ENCODE measurements around the gene PANX2.

PANX2 gene

DNA sequence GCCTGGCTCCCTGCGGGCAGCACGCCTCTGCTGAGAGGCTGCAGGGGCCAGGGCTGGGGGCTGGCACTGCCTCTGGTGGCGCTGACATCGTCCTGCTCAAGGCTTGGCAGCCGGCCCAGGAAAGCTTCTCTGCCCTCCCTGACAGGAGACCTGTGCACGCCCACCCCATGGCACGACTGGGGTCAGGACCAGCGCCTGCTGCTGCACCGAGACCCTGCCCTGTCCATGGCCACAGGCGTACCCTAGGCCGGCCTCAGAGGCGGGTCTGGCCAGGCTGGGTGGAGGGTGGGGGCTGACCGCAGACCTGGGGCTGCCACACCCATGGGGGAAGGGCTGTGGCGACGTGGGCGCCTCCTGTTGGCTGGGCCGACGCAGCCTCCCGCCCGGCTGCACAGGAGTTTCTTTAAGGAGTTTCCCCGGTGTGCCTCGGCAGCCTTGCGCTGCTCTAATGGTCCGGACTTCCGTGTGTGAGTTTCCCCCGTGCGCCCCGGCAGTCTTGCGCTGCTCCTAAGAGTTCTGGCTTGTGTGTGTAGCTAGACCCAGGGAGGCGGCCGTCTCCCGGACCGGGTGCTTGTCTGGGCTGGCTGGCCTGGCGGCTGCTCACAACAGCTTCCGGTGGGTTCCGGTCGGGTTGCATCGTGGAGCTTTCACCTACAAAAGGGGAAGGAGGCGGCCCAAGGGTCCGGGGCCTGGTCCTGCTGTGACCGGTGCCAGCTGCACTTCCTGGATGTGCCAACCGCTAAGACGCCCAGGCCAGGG lies 19.8 kb downstream of the PANX2 start:
- Mint-ChIP-seq H3K4me1 (peaks cover 55% of the 10 kb centered on the region), H3K9me3 (no peaks in the 10 kb centered on the region), H3K27ac (peak overlapping the region; percentile 98), H3K27me3 (peaks cover 3% of the 10 kb centered on the region), H3K36me3 (peaks cover 27% of the 10 kb centered on the region), H3K4me3 (peak overlapping the region; percentile 80)
- CTCF ChIA-PET = interaction anchor here (1.3 to 1.9 kb wide), 2 partner anchors 18 to 282 kb away, joined by 3 to 6 read pairs; no protein-coding TSS in a partner anchor
- peak; percentile 89 for DNase-seq

DNA sequence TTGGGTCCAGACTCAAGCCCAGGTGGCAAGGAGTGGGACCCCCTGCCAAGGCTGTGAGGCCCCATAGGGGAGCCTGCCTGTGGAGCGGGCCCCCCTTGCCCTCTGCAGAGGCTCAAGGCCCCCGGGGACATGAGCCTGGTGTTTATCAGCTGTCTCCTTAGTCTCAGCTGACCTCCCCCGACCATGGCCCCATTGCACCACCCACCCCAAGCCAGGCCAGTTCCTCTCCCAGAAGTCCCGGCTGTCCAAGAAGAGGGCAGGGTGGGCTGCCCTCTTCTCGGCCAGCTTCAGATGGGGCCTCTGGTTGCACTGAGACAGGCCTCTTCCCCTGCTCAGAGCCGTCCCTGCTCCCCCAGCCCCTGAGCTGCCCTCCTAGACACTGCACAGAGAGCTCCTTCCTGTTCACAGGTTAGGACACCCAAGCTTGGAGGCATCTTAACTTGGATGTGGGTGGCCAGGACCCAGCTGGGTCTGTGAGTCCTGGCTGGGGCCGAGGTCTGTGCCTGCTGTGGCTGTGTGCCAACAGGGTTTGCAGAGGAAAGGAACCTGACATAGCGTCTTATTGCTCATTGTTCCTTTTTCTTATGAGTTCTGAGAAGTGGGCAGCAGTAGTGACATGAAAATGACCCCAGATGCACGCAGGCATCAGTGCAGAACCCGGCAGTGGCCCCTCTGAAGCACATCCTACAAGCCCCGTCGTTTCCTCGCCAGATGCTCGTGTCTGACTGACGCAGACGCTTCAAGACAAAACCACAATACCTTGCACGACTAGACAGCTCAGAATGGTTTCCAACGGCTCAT lies 20.6 kb downstream of the PANX2 start:
- Mint-ChIP-seq H3K4me3 (peak overlapping the region; percentile 80), H3K4me1 (peaks cover 53% of the 10 kb centered on the region), H3K27me3 (no peaks in the 10 kb centered on the region), H3K27ac (peak overlapping the region; percentile 98), H3K9me3 (no peaks in the 10 kb centered on the region), H3K36me3 (peaks cover 27% of the 10 kb centered on the region)
- DNase-seq = peak; percentile 85
- CTCF ChIA-PET = interaction anchor here (0.7 to 1.9 kb wide), 3 partner anchors 17 to 282 kb away, joined by 3 to 6 read pairs (median 3); no protein-coding TSS in a partner anchor

DNA sequence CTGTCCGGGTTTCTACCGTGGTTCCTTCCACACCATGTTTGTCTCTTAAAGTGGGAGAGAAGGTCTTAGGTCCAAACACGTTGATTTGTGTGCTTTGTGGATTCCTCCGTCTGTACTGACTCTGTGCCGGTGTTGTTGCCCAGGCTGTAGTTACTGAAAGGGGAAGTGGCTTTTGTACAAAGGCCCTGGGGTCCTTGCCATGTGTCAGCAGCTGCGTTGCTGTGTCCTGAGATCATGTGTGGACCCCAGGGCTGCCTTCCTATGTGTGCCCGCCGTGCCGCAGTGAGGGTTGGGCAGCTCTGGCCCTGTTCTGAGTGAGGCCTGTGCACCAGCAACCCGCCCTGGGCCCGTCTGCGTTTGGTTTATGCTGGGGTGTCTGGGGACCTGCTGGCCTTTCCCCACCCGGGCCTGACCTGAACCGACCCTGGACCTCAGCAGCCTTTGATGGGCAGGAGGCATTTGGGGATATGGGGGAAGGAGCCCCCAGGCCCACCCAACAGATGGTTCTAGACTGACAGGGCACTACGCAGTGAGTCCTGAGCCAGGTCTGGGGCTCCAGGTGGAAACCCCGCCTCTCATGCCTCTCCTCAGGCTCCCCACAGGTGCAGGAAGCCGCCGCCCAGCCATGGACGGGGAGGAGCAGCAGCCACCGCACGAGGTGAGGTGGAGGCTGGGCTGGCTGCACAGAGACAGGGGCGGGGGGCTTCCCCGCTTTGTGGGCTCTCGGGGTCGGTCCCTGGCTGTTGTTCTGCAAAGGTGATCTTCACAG lies 22.1 kb downstream of the PANX2 start:
- Mint-ChIP-seq H3K36me3 (peaks cover 21% of the 10 kb centered on the region), H3K27ac (peak overlapping the region; percentile 98)
- CTCF ChIA-PET = no interaction called here

DNA sequence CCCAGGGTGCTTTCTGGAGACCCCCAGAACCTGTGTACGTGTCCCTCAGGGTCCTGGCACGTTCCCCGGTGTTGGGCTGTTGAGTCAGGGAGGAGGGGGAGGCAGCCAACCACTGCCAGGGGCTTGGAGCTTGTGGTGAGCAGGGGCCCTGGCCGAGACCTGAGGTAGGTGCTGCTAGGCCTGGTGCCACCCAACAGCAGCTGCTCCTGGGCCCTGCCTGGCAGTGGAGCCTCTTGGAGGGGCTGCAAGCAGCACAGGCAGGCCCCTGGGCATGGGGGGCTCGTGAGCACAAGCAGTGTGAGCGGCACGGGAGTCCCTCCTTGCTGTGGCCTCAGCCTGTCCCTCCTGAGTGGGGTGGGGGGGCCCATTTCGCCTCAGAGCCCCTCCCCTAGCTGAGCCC lies 23.1 kb downstream of the PANX2 start:
- H3K27ac Mint-ChIP-seq = no peak overlapping the region
- H3K4me1 Mint-ChIP-seq = peaks cover 38% of the 10 kb centered on the region
- no peak for DNase-seq
- no peaks in the 10 kb centered on the region for H3K27me3 Mint-ChIP-seq
- H3K4me3 Mint-ChIP-seq = no peak overlapping the region
- CTCF ChIA-PET = no interaction called here
- H3K36me3 Mint-ChIP-seq = peaks cover 21% of the 10 kb centered on the region
- H3K9me3 Mint-ChIP-seq = no peaks in the 10 kb centered on the region

More for the DNA sequence above, 22.1 kb downstream of the PANX2 start:
- peak; percentile 75 for DNase-seq
- Mint-ChIP-seq H3K4me1 (peaks cover 45% of the 10 kb centered on the region), H3K4me3 (peak overlapping the region; percentile 80), H3K9me3 (no peaks in the 10 kb centered on the region), H3K27me3 (no peaks in the 10 kb centered on the region)

DNA sequence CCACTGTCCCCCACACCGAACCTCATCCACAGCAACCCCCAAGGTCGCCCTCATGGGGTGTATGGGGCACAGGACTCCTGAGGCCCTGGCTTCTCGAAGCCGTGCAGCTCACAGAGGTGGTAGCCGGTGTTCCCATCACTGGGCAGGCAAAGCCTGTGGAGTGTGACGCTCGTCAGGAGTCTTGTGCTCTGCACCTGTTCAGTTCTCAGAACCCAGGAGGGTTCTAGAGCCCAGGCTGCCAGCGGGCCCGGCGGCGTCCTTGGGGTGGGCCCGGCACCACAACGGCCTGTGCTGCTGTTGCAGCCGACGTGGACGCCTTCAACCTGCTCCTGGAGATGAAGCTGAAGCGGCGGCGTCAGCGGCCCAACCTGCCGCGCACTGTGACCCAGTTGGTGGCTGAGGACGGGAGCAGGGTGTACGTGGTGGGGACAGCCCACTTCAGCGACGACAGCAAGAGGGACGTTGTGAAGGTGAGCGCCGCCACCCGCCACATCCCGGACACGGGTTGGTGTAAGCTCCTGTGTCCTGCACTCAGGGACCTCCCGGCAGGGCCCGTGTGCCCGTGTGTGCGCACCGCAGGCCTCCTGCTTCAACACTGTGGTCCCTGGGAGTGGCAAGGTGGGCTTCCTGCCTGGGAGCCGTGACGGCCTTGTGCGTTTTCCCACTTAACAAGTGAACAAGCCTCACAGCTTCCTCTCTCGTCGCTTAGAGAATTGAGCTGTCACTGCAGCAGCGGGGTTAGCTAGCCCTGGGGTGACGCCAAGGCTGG lies 23.7 kb downstream of the PANX2 start:
- H3K27ac Mint-ChIP-seq = no peak overlapping the region
- no peaks in the 10 kb centered on the region for H3K9me3 Mint-ChIP-seq
- peaks cover 32% of the 10 kb centered on the region for H3K4me1 Mint-ChIP-seq
- no peaks in the 10 kb centered on the region for H3K27me3 Mint-ChIP-seq
- no peak overlapping the region for H3K4me3 Mint-ChIP-seq
- peaks cover 21% of the 10 kb centered on the region for H3K36me3 Mint-ChIP-seq
- no peak for DNase-seq
- CTCF ChIA-PET = interaction anchor here (1.0 kb wide), 1 partner anchor 14 kb away, joined by 4 read pairs; no protein-coding TSS in a partner anchor

DNA sequence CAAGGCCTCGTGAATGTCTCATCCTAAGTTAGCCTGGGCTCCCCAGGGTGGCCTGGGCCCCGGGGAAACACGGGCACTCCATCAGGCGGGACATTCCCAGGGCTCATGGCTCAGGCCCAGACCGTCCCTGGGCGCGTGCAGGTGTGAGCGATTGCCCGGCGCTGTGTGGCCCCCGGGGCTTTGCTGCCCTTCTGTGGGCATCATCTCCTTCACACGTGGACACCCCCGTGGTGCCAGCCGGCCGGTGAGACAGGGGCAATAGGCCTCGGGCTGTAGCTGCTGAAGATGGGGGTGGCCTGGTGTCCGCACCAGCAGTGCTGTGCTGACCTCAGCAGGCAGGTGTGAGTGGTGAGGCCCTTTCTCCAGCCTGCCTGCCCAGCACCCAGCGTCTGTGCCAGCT lies 25.7 kb downstream of the PANX2 start:
- Mint-ChIP-seq H3K27ac (peak overlapping the region; percentile 28), H3K27me3 (no peaks in the 10 kb centered on the region), H3K9me3 (no peaks in the 10 kb centered on the region), H3K4me1 (peaks cover 25% of the 10 kb centered on the region), H3K36me3 (peaks cover 21% of the 10 kb centered on the region), H3K4me3 (no peak overlapping the region)
- no peak for DNase-seq
- CTCF ChIA-PET = interaction anchor here (0.8 kb wide), 1 partner anchor 9 kb away, joined by 3 read pairs; no protein-coding TSS in a partner anchor

DNA sequence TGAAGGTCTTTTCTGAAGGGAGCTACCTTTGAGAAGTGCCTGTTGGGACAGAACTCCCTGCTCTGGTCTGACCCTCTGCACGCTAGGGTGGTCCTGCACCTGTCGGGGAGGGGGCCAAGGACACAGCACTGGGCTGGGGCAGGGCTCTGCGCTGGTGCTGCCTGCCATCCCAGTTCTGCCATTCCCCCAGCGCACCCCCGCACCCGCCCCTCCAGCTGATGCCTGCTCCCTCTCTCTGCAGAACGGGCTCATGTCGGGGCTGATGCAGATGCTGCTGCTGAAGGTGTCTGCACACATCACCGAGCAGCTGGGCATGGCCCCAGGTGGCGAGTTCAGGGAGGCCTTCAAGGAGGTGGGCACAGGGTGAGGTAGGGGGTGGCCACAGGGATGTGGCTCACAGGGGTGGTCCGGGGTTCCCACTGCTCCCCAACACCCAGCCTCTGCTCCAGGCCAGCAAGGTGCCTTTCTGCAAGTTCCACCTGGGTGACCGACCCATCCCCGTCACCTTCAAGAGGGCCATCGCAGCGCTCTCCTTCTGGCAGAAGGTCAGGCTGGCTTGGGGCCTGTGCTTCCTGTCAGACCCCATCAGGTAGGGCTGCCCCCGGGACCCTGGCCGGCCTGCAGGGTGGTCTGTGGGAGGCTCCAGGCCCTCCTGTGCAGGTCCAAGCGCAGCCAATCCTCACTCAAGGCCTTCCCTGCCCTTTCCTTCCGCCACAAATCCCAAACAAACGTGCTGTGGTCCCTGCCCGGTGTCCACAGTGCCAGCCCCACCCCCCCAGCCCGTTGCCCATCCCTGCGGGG lies 26.7 kb downstream of the PANX2 start:
- CTCF ChIA-PET = interaction anchor here (0.8 kb wide), 1 partner anchor 10 kb away, joined by 3 read pairs; no protein-coding TSS in a partner anchor
- DNase-seq = no peak
- Mint-ChIP-seq H3K36me3 (peaks cover 17% of the 10 kb centered on the region), H3K9me3 (no peaks in the 10 kb centered on the region), H3K4me3 (no peak overlapping the region), H3K27me3 (no peaks in the 10 kb centered on the region), H3K4me1 (peaks cover 20% of the 10 kb centered on the region), H3K27ac (peak overlapping the region; percentile 28)

DNA sequence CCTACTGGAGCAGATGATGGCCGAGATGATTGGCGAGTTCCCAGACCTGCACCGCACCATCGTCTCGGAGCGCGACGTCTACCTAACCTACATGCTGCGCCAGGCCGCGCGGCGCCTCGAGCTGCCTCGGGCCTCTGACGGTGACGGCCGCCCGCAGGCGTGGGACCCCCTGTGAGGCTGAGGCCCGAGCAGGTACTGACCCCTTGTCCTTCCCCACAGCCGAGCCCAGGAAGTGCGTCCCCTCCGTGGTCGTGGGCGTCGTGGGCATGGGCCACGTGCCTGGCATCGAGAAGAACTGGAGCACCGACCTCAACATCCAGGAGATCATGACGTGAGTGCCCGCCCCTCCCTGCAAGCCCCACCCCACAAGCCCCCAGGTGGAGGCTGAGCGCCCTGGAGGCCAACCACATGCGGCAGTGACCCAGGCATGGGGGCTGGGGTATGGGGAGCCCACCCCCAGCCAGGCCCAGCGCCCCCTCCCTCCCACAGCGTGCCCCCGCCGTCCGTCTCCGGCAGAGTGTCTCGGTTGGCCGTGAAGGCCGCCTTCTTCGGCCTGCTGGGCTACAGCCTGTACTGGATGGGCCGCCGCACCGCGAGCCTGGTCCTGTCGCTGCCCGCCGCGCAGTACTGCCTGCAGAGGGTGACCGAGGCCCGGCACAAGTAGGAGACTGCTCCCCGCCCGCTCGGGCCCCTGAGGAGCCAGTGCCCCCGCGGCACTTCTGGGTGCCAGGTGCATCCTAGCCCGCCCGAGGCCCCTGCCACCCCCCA lies 27.5 kb downstream of the PANX2 start:
- CTCF ChIA-PET = no interaction called here
- Mint-ChIP-seq H3K36me3 (peaks cover 13% of the 10 kb centered on the region), H3K27ac (no peak overlapping the region), H3K4me1 (peaks cover 17% of the 10 kb centered on the region), H3K4me3 (no peak overlapping the region), H3K9me3 (no peaks in the 10 kb centered on the region), H3K27me3 (no peaks in the 10 kb centered on the region)
- DNase-seq = no peak

DNA sequence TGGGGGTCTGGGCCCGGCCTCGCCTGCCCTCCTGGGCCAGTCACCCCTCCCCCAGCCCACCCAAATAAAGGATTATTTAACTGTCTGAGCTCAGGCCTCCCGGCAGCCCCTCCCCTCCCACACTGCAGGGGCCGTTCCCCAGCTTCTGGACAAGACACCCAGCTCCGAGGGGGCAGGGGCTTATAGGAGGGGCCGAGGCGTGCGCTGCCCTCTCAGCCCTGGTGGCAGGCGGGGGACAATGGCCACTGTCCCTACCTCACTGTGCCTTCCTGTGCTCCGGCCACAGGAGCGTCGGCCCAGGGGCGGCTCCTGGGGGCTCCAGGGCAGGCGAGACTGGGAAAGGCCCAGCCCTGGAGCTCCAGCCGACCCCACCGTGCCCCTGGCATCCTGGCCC lies 28.1 kb downstream of the PANX2 start:
- H3K36me3 Mint-ChIP-seq = peaks cover 17% of the 10 kb centered on the region
- no peak for DNase-seq
- no peaks in the 10 kb centered on the region for H3K9me3 Mint-ChIP-seq
- CTCF ChIA-PET = no interaction called here
- peak overlapping the region; percentile 19 for H3K27ac Mint-ChIP-seq
- no peak overlapping the region for H3K4me3 Mint-ChIP-seq
- peaks cover 20% of the 10 kb centered on the region for H3K4me1 Mint-ChIP-seq
- no peaks in the 10 kb centered on the region for H3K27me3 Mint-ChIP-seq

DNA sequence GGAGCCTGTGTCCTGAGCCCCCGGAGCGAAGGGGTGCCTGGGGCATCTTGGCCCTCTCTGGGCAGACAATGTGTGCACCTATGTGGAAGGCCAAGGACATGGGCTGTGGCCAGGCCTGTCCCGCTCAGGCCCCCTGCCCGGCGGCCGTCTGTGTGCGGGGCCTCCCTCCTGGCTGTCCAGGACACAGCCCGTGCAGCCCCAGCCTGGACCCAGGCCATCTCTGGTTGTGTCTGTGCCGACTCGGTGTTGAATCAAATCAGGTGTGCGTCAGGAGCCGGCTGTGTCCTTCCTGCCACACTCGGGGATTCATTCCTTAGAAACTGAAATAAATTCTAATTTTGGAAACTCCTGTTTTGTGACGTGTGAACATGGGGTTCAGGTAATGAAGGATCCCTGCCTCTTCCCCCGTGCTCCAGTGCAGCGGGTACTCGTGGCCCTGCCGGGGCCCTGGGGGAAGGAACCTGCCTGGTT lies 28.8 kb downstream of the PANX2 start:
- peak overlapping the region; percentile 66 for H3K4me3 Mint-ChIP-seq
- CTCF ChIA-PET = no interaction called here
- H3K27ac Mint-ChIP-seq = peak overlapping the region; percentile 75
- no peaks in the 10 kb centered on the region for H3K27me3 Mint-ChIP-seq
- peaks cover 23% of the 10 kb centered on the region for H3K4me1 Mint-ChIP-seq
- H3K9me3 Mint-ChIP-seq = no peaks in the 10 kb centered on the region
- DNase-seq = no peak
- H3K36me3 Mint-ChIP-seq = peaks cover 21% of the 10 kb centered on the region

DNA sequence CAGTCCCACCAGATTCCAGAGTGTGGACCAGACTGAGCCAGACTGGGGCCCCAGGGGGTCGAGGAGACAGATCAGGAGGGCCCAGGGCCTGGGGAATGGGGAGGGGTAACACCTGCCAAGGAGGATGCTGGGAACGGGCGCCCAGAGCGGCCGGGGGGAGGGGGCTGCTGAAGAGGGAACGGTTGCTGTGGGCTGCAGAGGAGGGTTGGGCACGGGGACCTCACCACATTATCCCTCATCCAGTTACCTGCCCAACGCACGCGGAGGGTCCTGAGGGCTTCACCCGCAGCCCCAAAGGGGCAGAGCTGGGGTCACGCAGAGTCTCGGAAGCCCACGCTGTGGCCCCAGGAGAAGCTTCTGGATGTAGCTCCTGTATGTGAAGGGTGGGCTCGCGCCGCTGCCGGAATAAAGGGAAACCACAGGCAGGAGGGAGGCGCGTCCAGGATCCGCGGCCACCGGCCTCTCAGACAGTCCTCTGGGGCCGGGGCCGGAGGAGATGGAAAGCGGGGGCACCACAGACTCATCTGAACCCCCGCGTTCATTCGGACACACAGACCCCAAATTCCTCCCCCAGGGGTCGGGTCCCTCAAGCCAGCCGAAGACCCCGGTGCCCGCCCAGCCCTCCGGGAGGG lies 29.4 kb downstream of the PANX2 start:
- CTCF ChIA-PET = no interaction called here
- DNase-seq = no peak
- Mint-ChIP-seq H3K4me1 (peaks cover 27% of the 10 kb centered on the region), H3K36me3 (peaks cover 26% of the 10 kb centered on the region), H3K4me3 (peak overlapping the region; percentile 66), H3K27ac (peak overlapping the region; percentile 75), H3K9me3 (no peaks in the 10 kb centered on the region), H3K27me3 (no peaks in the 10 kb centered on the region)
